ENCODE data around the gene COL15A1.

COL15A1 gene

DNA sequence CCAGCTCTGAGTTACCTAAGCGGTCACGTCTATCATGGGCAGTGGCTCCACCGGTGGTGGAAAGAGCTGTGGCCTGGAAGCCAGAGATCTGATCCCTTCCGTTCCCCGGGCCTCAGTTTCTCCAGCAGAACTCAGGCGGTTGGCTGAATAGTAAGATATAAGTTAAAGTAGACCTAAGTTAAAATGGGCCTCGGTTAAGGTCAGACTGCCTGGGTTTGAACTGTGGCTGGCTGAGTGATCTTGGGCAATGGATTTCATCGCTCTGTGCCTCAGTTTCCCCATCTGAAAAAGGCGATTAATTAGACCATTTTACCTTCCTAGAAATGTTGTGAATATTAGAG is 997 bp downstream of the COL15A1 start:
- no peaks in the 10 kb centered on the region for H3K36me3 ChIP-seq (ENCODE audit: insufficient read depth, insufficient read length, low read length)
- H3K9me3 ChIP-seq (ENCODE audit: insufficient read depth, low read length), result no peaks in the 10 kb centered on the region
- no peak for DNase-seq (ENCODE audit: low read depth, low spot score)
- H3K4me3 ChIP-seq (ENCODE audit: insufficient read length, low read depth), result peak overlapping the region; percentile 65
- peaks cover 6% of the 10 kb centered on the region for H3K4me1 ChIP-seq (ENCODE audit: insufficient read depth, insufficient read length)
- H3K9ac ChIP-seq (ENCODE audit: insufficient read length, low read depth), result peak overlapping the region; percentile 70
- TF ChIP-seq SUZ12 (IDR thresholded peaks at IDR 0.05; ENCODE audit: extremely low read depth, insufficient read depth, insufficient read length) (no peak), YY1 (IDR thresholded peaks at IDR 0.05; ENCODE audit: insufficient read depth, insufficient read length) (no peak)
- H3K27me3 ChIP-seq (ENCODE audit: insufficient read depth, insufficient read length), result peaks cover 66% of the 10 kb centered on the region

- H3K4me1 ChIP-seq (ENCODE audit: insufficient read depth, insufficient read length), result peaks cover 6% of the 10 kb centered on the region
- no peak overlapping the region for H3K4me3 ChIP-seq (ENCODE audit: insufficient read length, low read depth)
- no peaks in the 10 kb centered on the region for H3K36me3 ChIP-seq (ENCODE audit: insufficient read depth, insufficient read length, low read length)
- TF ChIP-seq YY1 (IDR thresholded peaks at IDR 0.05; ENCODE audit: insufficient read depth, insufficient read length) (no peak), ZNF274 (IDR thresholded peaks at IDR 0.05; ENCODE audit: low read depth, low read length) (no peak), SUZ12 (IDR thresholded peaks at IDR 0.05; ENCODE audit: extremely low read depth, insufficient read depth, insufficient read length) (no peak)
- no peak for DNase-seq (ENCODE audit: low read depth, low spot score)
- peaks cover 21% of the 10 kb centered on the region for H3K27me3 ChIP-seq (ENCODE audit: insufficient read depth, insufficient read length)
- no peaks in the 10 kb centered on the region for H3K9me3 ChIP-seq (ENCODE audit: insufficient read depth, low read length)
- H3K9ac ChIP-seq (ENCODE audit: insufficient read length, low read depth), result no peak overlapping the region
Measured at GRCh38 chr9:98949565-98949964, 5.9 kb downstream of the COL15A1 start.

GRCh38 chr9:98950262-98950661 is 6.6 kb downstream of the COL15A1 start:
- TF ChIP-seq SUZ12 (IDR thresholded peaks at IDR 0.05; ENCODE audit: extremely low read depth, insufficient read depth, insufficient read length) (no peak), YY1 (IDR thresholded peaks at IDR 0.05; ENCODE audit: insufficient read depth, insufficient read length) (no peak), ZNF274 (IDR thresholded peaks at IDR 0.05; ENCODE audit: low read depth, low read length) (no peak)
- H3K4me1 ChIP-seq (ENCODE audit: insufficient read depth, insufficient read length), result peaks cover 3% of the 10 kb centered on the region
- no peaks in the 10 kb centered on the region for H3K9me3 ChIP-seq (ENCODE audit: insufficient read depth, low read length)
- peaks cover 14% of the 10 kb centered on the region for H3K27me3 ChIP-seq (ENCODE audit: insufficient read depth, insufficient read length)
- no peak for DNase-seq (ENCODE audit: low read depth, low spot score)
- no peak overlapping the region for H3K9ac ChIP-seq (ENCODE audit: insufficient read length, low read depth)
- no peaks in the 10 kb centered on the region for H3K36me3 ChIP-seq (ENCODE audit: insufficient read depth, insufficient read length, low read length)
- H3K4me3 ChIP-seq (ENCODE audit: insufficient read length, low read depth), result no peak overlapping the region

DNA sequence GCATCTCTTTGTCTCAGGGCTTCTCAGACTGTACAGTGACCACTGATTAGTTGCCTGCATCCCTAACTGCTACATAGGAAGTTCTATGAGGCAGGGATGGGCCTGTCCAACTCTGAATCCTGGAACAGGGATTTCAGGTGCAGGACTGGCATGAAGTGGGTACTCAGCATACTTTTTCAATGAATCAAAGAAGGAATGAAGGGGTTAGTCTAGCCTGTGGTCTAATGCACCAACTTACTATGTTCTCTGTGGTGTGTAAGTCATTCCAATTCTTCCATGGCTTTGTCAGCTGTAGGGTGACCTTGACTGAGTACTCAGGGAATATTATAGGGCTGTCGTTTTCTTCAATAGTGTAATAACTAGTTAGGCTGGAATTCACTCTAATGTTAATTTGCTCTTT is 8.3 kb downstream of the COL15A1 start:
- Histone ChIP-seq H3K9ac (ENCODE audit: insufficient read length, low read depth) (no peak overlapping the region), H3K27me3 (ENCODE audit: insufficient read depth, insufficient read length) (no peaks in the 10 kb centered on the region), H3K4me3 (ENCODE audit: insufficient read length, low read depth) (no peak overlapping the region), H3K36me3 (ENCODE audit: insufficient read depth, insufficient read length, low read length) (no peaks in the 10 kb centered on the region), H3K4me1 (ENCODE audit: insufficient read depth, insufficient read length) (no peaks in the 10 kb centered on the region), H3K9me3 (ENCODE audit: insufficient read depth, low read length) (peaks cover 2% of the 10 kb centered on the region; the same call in 1 of the 2 replicates)
- no peak for DNase-seq (ENCODE audit: low read depth, low spot score)
- TF ChIP-seq SUZ12 (IDR thresholded peaks at IDR 0.05; ENCODE audit: extremely low read depth, insufficient read depth, insufficient read length) (no peak), YY1 (IDR thresholded peaks at IDR 0.05; ENCODE audit: insufficient read depth, insufficient read length) (no peak), ZNF274 (IDR thresholded peaks at IDR 0.05; ENCODE audit: low read depth, low read length) (no peak)

GRCh38 chr9:98953581-98954243 is 10.0 kb downstream of the COL15A1 start:
- no peak for DNase-seq (ENCODE audit: low read depth, low spot score)
- H3K4me3 ChIP-seq (ENCODE audit: insufficient read length, low read depth), result no peak overlapping the region
- no peaks in the 10 kb centered on the region for H3K27me3 ChIP-seq (ENCODE audit: insufficient read depth, insufficient read length)
- TF ChIP-seq ZNF274 (IDR thresholded peaks at IDR 0.05; ENCODE audit: low read depth, low read length), result no peak
- TF ChIP-seq YY1 (IDR thresholded peaks at IDR 0.05; ENCODE audit: insufficient read depth, insufficient read length), result no peak
- TF ChIP-seq SUZ12 (IDR thresholded peaks at IDR 0.05; ENCODE audit: extremely low read depth, insufficient read depth, insufficient read length), result no peak
- no peak overlapping the region for H3K9ac ChIP-seq (ENCODE audit: insufficient read length, low read depth)
- no peaks in the 10 kb centered on the region for H3K36me3 ChIP-seq (ENCODE audit: insufficient read depth, insufficient read length, low read length)
- peaks cover 9% of the 10 kb centered on the region; the same call in 1 of the 2 replicates for H3K9me3 ChIP-seq (ENCODE audit: insufficient read depth, low read length)
- H3K4me1 ChIP-seq (ENCODE audit: insufficient read depth, insufficient read length), result no peaks in the 10 kb centered on the region

GRCh38 chr9:98954244-98954610 is 10.5 kb downstream of the COL15A1 start:
- Histone ChIP-seq H3K9ac (ENCODE audit: insufficient read length, low read depth) (no peak overlapping the region), H3K9me3 (ENCODE audit: insufficient read depth, low read length) (peaks cover 9% of the 10 kb centered on the region; the same call in 1 of the 2 replicates), H3K4me1 (ENCODE audit: insufficient read depth, insufficient read length) (no peaks in the 10 kb centered on the region), H3K36me3 (ENCODE audit: insufficient read depth, insufficient read length, low read length) (no peaks in the 10 kb centered on the region), H3K27me3 (ENCODE audit: insufficient read depth, insufficient read length) (no peaks in the 10 kb centered on the region), H3K4me3 (ENCODE audit: insufficient read length, low read depth) (no peak overlapping the region)
- TF ChIP-seq YY1 (IDR thresholded peaks at IDR 0.05; ENCODE audit: insufficient read depth, insufficient read length), result no peak
- DNase-seq (ENCODE audit: low read depth, low spot score), result no peak

DNA sequence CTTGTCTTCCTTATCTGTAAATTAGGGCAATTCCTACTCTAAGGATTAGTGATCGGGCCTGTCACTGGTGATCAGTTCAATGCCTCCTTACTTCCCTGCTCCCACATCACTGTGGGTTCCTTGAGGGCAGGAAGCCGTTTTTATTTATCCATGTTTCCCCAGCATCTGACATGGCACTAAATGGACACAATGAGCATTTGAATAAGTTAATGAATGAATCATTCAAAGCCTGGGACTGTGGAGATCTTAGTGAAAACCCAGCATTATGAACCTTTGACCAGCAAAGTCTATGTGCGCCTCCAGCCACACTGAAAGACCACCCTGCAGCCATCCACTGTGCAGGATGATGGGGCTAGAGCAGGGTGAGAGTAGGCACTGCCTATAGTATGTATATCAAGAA is 11.6 kb downstream of the COL15A1 start:
- Histone ChIP-seq H3K27me3 (ENCODE audit: insufficient read depth, insufficient read length) (no peaks in the 10 kb centered on the region), H3K36me3 (ENCODE audit: insufficient read depth, insufficient read length, low read length) (no peaks in the 10 kb centered on the region), H3K9me3 (ENCODE audit: insufficient read depth, low read length) (peaks cover 9% of the 10 kb centered on the region; the same call in 1 of the 2 replicates), H3K4me3 (ENCODE audit: insufficient read length, low read depth) (no peak overlapping the region), H3K9ac (ENCODE audit: insufficient read length, low read depth) (no peak overlapping the region), H3K4me1 (ENCODE audit: insufficient read depth, insufficient read length) (no peaks in the 10 kb centered on the region)
- no peak for TF ChIP-seq SUZ12 (IDR thresholded peaks at IDR 0.05; ENCODE audit: extremely low read depth, insufficient read depth, insufficient read length)
- DNase-seq (ENCODE audit: low read depth, low spot score), result no peak

DNA sequence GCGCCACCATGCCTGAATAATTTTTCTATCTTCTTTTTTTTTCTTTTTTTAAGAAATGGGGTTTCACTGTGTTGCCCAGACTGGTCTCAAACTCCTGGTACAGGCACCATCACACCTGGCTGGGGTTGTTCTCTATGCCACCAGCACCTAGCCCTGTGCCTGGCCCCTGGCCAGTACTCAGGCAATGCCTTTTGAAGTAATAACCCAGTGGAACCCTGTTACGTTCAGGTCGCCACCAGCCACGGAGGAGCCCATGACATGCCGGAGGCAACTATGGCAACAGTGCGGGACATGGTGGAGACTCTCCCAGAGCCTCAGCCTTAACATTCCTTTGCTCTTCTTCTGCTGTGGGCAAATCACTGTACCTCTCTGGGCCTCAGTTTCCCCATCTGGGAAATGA is 14.1 kb downstream of the COL15A1 start:
- no peaks in the 10 kb centered on the region for H3K4me1 ChIP-seq (ENCODE audit: insufficient read depth, insufficient read length)
- no peak overlapping the region for H3K9ac ChIP-seq (ENCODE audit: insufficient read length, low read depth)
- H3K36me3 ChIP-seq (ENCODE audit: insufficient read depth, insufficient read length, low read length), result no peaks in the 10 kb centered on the region
- peaks cover 9% of the 10 kb centered on the region; the same call in 1 of the 2 replicates for H3K9me3 ChIP-seq (ENCODE audit: insufficient read depth, low read length)
- no peak overlapping the region for H3K4me3 ChIP-seq (ENCODE audit: insufficient read length, low read depth)
- H3K27me3 ChIP-seq (ENCODE audit: insufficient read depth, insufficient read length), result no peaks in the 10 kb centered on the region
- no peak for DNase-seq (ENCODE audit: low read depth, low spot score)
- no peak for TF ChIP-seq YY1 (IDR thresholded peaks at IDR 0.05; ENCODE audit: insufficient read depth, insufficient read length)
- TF ChIP-seq ZNF274 (IDR thresholded peaks at IDR 0.05; ENCODE audit: low read depth, low read length), result no peak
- no peak for TF ChIP-seq SUZ12 (IDR thresholded peaks at IDR 0.05; ENCODE audit: extremely low read depth, insufficient read depth, insufficient read length)
